Measurements from ENCODE around the gene SIAH2. TPM values are rescaled to one million over a fixed set of nuclear protein-coding genes. Genes with fewer than 3 reads are reported as not detected.

The SIAH2 gene
- total and polyA plus RNA-seq, 9 of the 15 experiments (the other 6 are each of a cell fraction or from before 2014, with no cell fraction given): 4.8 to 39.0 (median 29.9) TPM

GRCh38 chr3:150763122-150763840 is at the start of gene SIAH2 (continued):
- TF ChIP-seq MGA (IDR thresholded peaks at IDR 0.05): no peak; the same call in 1 of the 2 replicates
- no peak for TF ChIP-seq PTTG1 (tag; IDR thresholded peaks at IDR 0.05; ENCODE audit: low read depth)
- TF ChIP-seq E2F1 (CRISPR knock-in tag; IDR thresholded peaks at IDR 0.05): no peak
- peak; percentile 31; the same call in 1 of the 2 replicates for TF ChIP-seq NFIC (IDR thresholded peaks at IDR 0.05)
- peak; percentile 72 for TF ChIP-seq PCBP1 (IDR thresholded peaks at IDR 0.05; ENCODE audit: low read depth, low read length, poor library complexity, severe bottlenecking)
- no peak for TF ChIP-seq NBN (IDR thresholded peaks at IDR 0.05; ENCODE audit: low read depth)
- no peak for TF ChIP-seq SMARCB1 (IDR thresholded peaks at IDR 0.05; ENCODE audit: insufficient read length, low read depth)
- no peak for TF ChIP-seq SRSF3 (IDR thresholded peaks at IDR 0.05; ENCODE audit: insufficient read depth, low read length)
- TF ChIP-seq KLF6 (CRISPR knock-in tag; IDR thresholded peaks at IDR 0.05; ENCODE audit: borderline replicate concordance): 0 out of 2 replicates have a peak, but pooled peaks have one; percentile 10
- no peak for TF ChIP-seq E2F4 (CRISPR knock-in tag; IDR thresholded peaks at IDR 0.05; ENCODE audit: low read depth)
- TF ChIP-seq FOS (IDR thresholded peaks at IDR 0.05; ENCODE audit: extremely low read depth, insufficient read length): no peak
